ENCODE data around the gene LRMDA.

LRMDA gene

DNA sequence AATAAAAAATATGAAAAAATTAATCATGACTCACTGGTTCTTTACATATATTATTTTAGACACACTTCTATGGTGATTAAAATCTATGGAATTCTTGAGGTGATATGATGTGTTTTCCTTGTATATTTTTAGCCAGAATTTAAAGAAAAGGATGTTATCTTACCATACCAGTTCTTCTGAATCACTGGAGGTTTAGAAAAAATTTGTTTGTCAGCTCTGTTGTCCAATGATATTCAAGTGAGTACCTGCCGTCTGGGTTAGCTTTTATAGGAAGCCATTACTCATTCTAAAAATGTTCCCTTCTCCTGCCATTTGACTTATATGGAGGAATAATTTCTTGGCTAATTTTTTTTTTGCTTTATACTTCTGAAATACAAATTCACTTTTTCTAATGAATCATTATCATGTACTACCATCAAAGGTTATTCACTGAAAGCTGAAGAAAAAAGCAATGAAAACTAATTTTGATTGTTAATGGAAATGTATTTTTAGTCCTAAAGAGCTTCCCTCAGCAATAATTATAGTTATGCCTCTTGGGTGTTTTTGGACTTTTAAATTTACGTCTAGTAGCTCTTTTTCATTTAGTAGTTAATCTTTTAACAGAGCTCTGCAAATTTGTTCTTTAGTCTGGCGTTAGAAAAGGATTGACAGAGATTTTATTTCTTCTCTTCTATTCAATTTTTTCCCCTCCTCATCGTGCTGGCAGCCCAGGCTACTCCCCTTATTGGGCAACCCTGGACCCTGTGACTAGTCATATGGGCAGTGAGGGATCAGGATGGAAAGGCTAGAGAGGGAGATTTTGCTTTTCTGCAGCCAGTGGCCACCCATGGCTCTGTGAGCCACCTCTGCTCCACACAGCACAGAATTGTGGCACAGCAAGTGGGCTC lies 434.2 kb downstream of the LRMDA start:
- DNase-seq (ENCODE audit: low read depth in 3 of 3): no peak

DNA sequence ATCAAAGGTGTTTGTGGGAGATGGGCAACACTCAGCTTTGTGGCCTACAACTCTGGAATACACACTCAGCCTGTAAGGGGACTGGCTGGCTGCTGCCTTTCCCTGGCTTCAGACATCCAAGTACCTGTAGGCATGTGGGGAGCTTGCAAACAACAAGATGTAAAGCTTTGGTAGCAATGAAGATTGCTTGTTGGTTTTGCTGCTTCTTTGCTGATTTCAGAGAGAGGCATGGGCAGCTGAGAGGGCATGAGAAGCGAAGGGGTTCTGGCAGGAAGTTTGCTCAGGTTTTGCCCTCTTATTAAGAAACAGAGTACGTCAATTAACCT lies 434.8 kb downstream of the LRMDA start:
- DNase-seq (ENCODE audit: low read depth in 3 of 3): no peak

DNA sequence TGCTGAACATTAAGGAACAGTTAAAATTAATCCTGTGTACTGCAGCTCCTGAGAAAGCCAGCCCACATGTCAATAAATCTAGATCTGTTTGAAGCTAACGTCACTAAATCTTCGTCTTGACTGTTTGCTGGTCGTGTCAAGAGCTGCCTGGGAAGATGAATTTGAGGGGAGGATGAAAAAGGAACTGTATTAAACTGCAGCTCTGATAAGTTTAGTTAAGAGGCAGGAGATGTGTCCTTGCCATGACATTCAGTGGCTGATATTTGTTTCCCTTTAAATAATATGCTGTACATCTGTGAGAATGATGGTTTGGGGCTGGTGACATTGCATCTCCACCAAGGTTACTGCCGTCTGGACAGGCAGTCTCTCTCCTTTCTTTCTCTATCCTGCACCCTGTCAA lies 435.3 kb downstream of the LRMDA start:
- no peak for DNase-seq (ENCODE audit: low read depth in 3 of 3)

DNA sequence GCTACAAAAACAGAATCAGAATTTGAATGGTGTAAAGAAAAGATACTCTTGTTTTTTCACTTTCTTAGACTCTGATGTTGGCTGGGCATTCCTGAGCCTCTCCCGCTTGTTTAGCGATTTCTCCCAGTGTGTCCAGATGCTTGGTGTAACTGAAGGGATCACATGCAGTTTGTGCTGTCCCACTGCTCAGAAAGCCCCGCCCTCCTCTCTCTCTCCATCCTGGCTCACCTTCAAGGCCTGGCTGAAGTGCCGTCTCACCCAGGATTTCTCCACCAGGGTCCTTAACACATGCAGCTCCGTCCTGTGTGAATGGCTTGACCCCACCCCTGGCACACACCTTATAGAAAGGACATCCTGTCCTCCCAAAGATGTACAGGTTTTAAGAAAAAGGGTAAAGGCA lies 437.1 kb downstream of the LRMDA start:
- DNase-seq (ENCODE audit: low read depth in 3 of 3): no peak

DNA sequence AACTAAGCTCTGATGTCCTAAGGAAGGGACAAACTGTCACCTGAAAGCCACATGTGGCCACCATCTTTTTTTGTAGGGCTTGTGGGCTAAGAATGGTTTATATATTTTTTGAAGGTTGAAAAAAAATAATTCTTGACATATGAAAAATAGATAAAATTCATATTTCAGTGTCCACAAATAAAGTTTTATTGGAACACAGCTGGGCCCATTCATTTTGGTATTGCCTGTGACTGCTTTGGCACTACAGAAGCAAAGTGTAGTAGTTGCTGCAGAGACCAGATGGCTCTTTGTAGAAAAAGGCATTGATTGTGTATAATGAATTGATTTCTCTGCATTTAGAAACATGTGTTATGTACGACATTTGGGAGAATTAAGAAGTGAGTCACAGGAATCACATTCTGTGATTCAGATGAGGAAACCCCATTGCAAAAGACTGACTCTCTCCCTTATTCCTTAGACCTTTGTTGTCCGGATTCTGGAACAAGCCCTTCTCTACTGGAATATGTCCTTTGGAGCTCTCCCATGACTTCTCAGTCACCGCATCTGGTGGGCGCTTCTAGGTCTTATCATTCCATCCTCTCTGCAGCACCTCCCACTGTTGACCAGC lies 438.7 kb downstream of the LRMDA start:
- DNase-seq (ENCODE audit: low read depth in 3 of 3): no peak

DNA sequence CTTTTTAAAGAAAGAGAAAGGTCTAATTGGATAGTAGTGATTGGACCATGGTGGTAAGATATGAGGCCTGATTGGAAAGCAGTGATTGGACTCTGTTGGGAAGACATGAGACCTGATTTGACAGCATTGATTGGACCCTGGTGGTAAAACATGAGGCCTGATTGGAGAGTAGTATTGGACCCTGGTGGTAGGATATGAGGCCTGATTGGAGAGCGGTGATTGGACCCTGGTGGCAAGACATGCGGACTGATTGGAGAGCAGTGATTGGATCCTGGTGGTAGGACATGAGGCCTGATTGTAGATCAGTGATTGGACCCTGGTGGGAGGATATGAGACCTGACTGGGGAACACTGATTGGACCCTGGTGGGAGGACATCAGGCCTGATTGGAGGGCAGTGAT lies 444.3 kb downstream of the LRMDA start:
- no peak for DNase-seq (ENCODE audit: low read depth in 3 of 3)

DNA sequence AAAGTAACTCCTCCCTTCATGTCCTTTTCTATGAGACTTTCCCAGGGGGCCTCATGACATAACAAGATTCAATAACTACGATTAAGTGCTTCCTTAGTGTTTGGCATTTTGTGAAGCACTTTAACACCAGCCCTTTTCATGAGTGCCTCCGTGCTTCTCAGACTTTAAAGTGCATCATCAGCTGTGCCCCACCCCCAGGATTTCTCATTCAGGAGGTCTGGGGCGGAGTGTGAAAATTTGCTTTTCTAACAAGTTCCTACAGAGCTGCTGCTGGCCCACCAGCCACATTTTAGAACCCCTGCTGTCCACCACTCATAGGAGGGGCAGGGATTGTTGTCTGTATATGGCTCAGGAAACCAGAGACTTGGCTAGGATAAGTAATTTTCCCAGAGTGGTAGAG lies 445.3 kb downstream of the LRMDA start:
- DNase-seq (ENCODE audit: low read depth in 3 of 3): no peak

DNA sequence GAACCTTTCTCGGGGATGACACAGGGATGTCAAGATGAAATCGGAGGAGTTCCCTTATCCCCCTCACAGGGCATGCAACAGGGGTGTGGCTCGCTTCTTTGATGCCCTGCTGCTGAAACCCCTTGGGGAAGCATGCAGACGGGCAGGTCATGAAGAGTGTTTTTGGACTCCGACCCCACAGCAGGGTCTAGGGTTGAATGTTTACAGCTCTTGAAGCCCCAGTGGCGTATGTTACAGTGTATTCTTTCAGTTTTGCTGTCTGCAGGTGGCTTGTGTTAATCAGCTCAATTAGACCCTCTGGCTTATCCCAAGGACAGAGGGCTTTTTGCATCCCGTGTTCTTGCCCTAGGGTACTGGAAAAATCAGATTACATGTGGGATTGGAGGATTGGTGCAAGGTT lies 446.5 kb downstream of the LRMDA start:
- no peak for DNase-seq (ENCODE audit: low read depth in 3 of 3)

DNA sequence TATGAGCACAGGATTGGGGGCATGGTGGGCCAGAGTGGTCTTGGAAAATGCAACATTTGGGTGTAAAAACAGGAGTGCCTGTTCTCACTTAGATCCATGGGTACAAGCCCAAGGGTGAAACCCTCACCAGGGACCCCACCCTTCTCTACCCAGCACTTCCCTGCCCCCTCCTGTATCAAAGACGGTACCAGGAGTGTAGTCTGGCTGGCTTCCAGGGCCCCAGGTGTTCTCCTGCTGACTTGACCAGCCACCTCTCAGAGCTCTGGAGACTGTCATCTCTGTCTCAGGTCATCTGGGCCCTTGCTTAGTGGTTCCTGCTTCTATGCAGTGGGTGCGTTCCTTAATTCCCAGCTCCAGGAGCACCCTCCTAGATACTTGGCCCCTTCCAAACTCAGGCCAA lies 447.2 kb downstream of the LRMDA start:
- DNase-seq (ENCODE audit: low read depth in 3 of 3): no peak

DNA sequence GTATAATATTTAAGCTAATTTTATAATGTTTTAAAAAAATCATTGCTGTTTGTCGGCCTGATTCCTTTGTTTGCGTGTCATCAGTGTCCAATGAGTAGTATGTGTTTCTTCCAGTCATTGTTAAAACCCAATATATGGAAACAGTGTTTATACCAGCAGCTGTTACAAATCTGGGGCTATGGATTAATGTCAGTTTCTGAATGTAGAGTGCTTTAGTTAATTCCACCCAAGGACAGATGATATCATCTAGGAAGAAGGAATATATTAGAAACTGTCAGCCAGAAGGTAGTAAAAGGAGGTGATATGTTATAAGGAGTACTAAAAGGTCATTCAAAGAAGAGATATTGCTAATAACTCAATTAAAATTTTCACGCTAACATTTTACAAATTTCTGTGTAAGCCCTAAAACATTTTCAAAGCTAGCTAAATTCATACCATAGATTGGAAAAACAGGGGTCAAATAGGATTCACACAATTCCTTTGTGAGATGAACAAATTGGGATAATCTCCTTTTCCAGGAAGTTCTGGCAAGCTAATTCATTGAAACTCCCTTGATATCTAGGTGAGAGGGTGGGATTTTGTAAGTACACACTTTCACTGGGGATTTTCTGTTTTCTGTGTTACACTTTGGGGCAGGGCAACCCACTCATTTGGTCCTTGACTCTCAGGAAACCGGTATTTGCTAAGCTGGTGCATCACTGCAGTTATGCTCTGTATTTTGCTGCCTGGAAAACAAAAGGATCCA lies 448.8 kb downstream of the LRMDA start:
- DNase-seq (ENCODE audit: low read depth in 3 of 3): no peak

DNA sequence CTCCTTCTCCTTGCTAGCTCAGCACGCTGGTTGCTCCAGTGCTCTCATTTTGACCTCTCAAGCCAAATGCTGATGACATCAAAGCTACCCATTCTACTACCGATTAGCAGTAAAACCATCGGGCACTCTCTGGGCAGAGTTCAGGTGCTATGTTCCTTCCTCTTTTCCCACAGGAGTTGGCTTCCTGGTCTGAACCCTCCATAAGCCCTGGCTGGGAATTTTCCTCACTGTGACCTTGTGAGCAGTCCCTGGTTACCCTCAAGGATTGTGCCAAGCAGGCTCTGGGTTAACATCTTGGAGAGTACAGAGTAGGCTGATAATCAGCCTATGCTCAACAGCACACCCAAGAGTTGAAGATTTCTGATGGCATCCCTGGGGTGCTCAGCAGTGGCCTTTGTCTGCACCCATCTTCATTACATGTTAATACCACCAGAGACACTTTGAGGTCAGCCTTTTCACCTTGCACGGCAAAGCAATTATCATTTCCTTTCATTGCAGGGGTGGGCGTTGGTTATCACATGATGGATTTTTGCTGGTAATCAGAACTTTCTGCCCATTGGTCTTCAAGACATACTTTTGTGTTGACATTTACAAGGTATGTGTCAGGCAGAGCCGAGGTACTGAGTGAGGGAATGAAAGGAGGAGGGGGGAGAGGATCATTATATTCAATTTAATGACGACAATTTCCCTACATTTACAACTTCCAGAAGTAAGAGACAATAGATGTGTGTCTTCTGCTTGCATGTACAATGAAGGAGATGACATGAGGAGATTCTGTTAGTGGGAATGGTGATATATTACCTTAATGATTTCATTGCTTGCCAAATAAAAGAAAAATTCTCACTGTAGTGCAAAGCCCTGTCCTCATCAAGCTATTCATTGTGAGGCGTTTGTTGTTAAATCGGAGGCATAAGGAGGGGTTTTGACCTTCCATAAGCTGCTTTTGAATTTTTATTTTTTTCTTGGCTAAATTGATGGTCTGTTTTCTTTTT lies 452.0 kb downstream of the LRMDA start:
- no peak for DNase-seq (ENCODE audit: low read depth in 3 of 3)

DNA sequence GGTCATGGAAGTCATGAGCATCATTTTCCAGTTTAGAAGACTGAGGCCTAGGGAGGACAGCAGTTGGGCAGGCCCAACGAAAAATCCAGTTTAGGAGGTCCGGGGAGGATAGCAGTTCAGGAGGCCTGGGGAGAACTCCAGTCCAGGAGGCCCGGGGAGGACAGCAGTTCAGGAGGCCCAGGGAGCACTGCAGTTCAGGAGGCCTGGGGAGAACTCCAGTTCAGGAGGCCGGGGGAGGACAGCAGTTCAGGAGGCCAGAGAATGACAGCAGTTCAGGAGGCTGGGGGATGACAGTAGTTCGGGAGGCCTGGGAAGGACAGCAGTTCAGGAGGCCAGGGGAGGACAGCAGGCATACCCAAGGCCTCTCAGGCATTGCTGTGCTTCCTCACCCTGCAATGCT lies 453.4 kb downstream of the LRMDA start:
- no peak for DNase-seq (ENCODE audit: low read depth in 3 of 3)

DNA sequence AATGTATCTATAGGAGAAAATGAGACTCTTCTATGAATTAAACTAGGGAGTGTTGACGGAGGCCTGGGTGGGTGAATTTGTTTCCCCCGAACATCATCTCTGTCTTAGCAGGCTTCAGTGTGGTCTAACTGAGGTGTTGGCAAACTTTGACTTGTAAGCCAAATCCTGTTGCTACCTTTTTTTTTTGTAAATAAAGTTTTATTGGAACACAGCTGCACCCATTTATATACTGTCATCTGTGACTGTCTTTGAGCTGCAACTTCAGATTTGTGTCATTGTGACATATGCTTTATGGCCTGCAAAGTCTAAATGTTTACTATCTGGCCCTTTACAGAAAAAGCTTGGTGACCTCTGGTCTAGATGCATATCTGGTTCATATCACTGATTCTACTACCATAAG lies 455.9 kb downstream of the LRMDA start:
- no peak for DNase-seq (ENCODE audit: low read depth in 3 of 3)

DNA sequence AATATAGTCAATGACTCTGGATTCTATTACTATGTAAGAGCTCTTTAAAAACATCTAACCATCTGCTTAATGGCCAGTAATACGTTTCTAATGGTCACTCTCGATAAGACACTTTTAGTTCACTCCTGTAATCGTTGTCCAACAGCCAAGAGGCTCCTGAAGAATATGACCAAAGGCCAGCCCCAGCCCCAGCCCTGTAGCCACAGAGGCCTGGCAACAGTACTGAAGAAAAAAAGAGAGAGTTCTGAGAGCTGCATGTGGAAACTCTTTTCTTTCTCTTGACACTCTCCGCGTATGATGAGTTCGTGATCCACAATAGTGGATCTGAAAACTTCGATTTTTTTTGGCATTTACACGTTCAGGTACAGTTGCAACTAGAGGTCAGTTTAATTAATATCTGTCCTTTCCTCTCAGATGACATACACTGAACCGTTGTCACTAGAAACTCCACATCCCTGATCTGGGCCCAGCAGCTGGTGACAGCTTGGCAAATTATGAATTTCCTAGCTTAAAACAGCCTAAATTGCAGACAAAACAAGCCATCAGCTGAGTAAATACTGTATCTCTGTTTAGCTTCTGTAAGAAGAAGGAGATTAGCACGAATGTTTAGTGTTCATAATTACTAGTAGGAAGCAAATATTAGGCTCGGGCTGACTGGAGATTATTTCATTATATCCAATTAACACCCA lies 456.7 kb downstream of the LRMDA start:
- no peak for DNase-seq (ENCODE audit: low read depth in 3 of 3)

DNA sequence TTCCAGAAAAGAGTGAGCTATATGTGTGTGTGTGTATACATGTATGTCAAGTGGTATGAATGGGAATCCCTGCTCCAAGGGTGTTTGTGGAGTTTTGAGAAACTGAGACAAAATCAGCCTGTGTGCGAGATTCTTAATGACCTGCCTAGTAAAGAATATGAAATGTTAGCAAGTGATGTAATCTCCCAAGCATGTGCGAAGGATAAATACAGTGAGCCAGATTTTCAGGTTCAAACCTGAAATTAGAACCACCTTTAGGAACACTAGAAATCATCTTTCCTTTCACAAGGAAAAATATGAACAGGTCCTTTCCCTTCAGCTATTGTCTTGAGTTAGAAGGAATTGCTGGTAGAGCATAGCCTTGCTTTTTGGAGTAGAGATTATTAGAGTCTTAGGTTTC lies 457.6 kb downstream of the LRMDA start:
- no peak for DNase-seq (ENCODE audit: low read depth in 3 of 3)

DNA sequence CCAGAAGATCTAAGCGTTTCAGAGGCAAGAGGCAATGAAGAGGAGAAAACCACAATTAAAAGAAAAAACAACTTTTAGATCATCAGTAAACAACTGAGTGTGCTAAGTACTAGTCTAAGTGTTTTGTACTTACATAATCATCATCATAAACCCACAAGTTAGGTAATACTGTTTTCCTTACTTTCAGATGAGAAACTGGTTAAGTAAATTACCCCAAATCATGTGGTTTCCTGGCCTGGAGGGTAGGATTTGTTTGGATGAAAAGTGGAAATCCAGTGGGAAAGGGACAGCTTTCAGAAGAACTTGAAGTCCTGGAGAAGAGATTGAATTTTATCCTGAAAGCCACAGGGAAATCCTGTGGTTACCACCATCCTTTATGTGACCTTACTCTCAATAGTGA lies 463.3 kb downstream of the LRMDA start:
- no peak for DNase-seq (ENCODE audit: low read depth in 3 of 3)

DNA sequence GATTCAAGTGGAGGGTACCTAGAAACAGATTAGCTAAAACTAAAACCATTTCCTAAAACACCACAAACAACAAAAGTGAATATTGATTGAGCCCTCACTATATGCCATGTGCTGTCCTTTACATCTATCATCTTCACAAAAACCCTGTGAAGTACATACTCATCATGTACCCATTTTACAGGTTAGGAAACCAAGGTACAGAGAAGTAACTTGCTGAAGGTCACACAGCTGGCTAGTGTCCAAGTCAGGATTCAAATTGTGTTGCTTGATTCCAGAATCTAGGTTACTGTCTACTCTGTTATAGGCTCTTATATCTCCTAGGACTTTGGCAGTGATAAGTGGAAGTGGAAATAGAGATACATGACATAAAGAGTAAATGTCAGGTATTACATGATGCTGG lies 463.8 kb downstream of the LRMDA start:
- no peak for DNase-seq (ENCODE audit: low read depth in 3 of 3)

DNA sequence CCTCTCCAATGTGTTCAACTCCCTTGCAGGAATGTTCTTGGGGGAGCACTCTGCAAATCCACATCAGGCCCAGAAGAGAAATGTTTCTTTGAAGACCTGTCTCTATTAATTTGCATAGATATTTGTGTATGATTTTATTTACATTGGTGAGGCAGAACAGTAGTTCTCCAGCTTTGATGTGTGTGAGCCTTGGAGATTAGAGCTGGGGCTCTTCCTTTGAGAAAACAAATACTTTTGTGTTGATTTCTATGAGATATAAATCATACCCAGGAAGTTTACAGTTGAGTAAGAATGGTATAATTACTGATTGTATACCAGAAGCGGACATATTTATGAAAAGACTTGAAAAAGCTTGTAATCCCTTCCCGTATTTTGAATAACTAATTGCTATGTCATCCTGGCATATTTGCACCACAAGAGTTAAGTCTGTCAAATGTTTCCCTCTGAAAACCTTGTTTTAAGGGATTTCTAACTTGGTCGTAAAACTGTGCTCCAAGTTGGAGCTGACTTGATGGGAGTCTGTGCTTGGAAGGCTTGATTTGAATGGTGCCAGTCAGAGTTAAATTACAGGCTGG lies 468.5 kb downstream of the LRMDA start:
- DNase-seq (ENCODE audit: low read depth in 3 of 3): no peak

DNA sequence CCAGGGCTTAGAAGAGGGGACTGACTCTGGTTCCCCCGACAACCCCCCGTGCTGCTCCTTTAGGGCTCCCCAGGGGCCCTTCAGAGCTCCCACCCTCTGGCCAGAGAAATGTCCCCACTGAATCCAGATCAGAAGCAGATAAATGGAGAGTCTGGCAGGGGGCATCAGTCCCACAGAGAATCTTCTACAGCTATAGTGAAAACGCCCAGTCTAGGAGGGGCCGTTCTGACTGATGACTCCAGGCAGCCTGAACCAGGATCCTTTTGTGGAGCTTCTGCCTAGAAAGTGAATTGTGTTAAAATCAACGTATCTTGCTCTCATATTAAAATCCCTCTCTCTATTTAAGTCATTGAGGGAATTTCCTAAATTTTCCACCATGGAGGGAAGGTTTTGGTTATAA lies 471.4 kb downstream of the LRMDA start:
- DNase-seq (ENCODE audit: low read depth in 3 of 3): no peak

DNA sequence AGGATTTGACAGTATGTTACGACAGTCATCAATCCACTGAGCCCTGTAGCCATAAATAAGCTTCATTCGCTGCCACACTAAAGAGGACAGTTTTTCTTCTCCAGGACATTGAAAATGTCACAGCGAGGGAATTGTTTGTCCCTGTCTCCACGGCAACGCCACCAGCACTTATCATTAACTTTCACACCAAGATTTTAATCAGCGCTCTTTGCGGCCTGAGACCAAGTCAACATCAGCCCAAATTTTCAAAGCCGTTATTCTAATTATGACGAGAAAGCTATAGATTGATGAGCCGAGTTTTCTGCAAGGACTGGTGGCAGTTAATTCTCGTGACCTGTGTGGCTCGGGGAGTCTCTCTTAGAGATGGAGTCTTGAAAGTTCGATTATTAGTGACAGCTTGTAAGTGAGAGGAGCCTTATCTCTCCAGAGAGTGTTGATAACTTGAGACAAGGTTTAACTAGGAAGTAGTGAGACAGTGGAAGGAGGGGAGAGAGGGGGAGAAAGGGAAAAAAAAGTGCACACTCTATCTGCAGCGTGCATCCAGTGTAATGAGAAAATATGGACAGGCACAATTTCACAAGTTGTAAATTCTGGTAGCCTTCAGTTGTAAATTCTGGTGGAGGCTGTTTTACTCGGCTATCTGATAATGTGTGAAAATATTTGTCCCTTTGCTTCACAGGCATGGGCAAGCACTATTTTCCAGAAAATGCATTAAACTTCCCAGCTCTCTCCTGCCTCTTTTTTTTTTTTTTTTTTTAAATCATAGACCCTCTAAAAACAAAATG lies 473.3 kb downstream of the LRMDA start:
- DNase-seq (ENCODE audit: low read depth in 3 of 3): no peak
